HepG2 (cell line): ENCODE results near the gene VILL. TPM values are rescaled to one million over a fixed set of nuclear protein-coding genes. Genes with fewer than 3 reads are reported as not detected.

Experiments used
- PATZ1 ChIP-seq: sonication (generic); formaldehyde crosslinking; IDR thresholded peaks from 2 replicates; pipeline ENCODE4 v1.4.0; 2020; ENCODE audit warnings: missing genetic modification reagents
- TARDBP ChIP-seq: sonication (generic); formaldehyde crosslinking; IDR thresholded peaks from 2 replicates; pipeline ENCODE4 v1.8.0; 2022; ENCODE audit warnings: mild to moderate bottlenecking, missing genetic modification reagents
- TEAD2 ChIP-seq: sonication (generic); formaldehyde crosslinking; IDR thresholded peaks from 2 replicates; pipeline ENCODE4 v1.9.0; 2021; ENCODE audit warnings: missing genetic modification reagents
- ZBTB49 ChIP-seq: sonication (generic); formaldehyde crosslinking; IDR thresholded peaks from 2 replicates; pipeline ENCODE4 v1.4.0; 2020; ENCODE audit warnings: missing genetic modification reagents, borderline replicate concordance
- ZIK1 ChIP-seq: sonication (generic); formaldehyde crosslinking; IDR thresholded peaks from 2 replicates; pipeline ENCODE4 v1.5.0; 2020; ENCODE audit warnings: mild to moderate bottlenecking, low read depth, missing genetic modification reagents, borderline replicate concordance
- ZNF276 ChIP-seq: sonication (generic); formaldehyde crosslinking; IDR thresholded peaks from 2 replicates; pipeline ENCODE4 v1.4.0; 2020; ENCODE audit warnings: mild to moderate bottlenecking, low read depth, missing genetic modification reagents
- ZNF503 ChIP-seq: sonication (generic); formaldehyde crosslinking; IDR thresholded peaks from 2 replicates; pipeline ENCODE4 v1.4.0; 2020; ENCODE audit warnings: missing genetic modification reagents
- ZNF512 ChIP-seq: sonication (generic); formaldehyde crosslinking; IDR thresholded peaks from 2 replicates; pipeline ENCODE4 v1.4.0; 2020; ENCODE audit warnings: mild to moderate bottlenecking, missing genetic modification reagents
- ZNF562 ChIP-seq: sonication (generic); formaldehyde crosslinking; IDR thresholded peaks from 2 replicates; pipeline ENCODE4 v1.8.0; 2022; ENCODE audit warnings: missing genetic modification reagents, borderline replicate concordance
- ZNF639 ChIP-seq: conservative IDR thresholded peaks from 2 replicates; pipeline ENCODE4 v1.6.1; 2018; ENCODE audit warnings: missing genetic modification reagents
- ZNF781 ChIP-seq: sonication (generic); formaldehyde crosslinking; IDR thresholded peaks from 2 replicates; pipeline ENCODE4 v1.5.1; 2020; ENCODE audit warnings: borderline replicate concordance, mild to moderate bottlenecking, missing genetic modification reagents; ENCODE audit errors: not compliant biosample characterization
- polyA plus RNA-seq, 8 experiments: library from polyadenylated mRNA; depleted of rRNA in 3 of 8; stranded (reverse) in 7 of 8; unstranded in 1 of 8; fragments of >200 nt; fragmentation: Illumina TruSeq in 4 of 8; extraction: Trizol in 4 of 8; gene quantifications; 2 replicates each; pipeline versions ENCODE4 v1.2.1 to v1.2.3, GENCODE V29; 2011 to 2016; ENCODE audit warnings: low read depth in 4 of 8, missing spikeins in 1 of 8, mixed read lengths in 1 of 8; ENCODE audit not compliant: insufficient read depth in 1 of 8
- total RNA-seq, 5 experiments: library from RNA; depleted of rRNA; stranded (reverse); fragments of >200 nt; fragmentation: Illumina TruSeq; extraction: Trizol; gene quantifications; 2 replicates each; pipeline ENCODE4 v1.2.3, GENCODE V29; 2016; ENCODE audit warnings: low read depth in 1 of 5
- TF ChIP-seq, protein P1 (sequence below): sonication (generic); formaldehyde crosslinking; IDR thresholded peaks from 2 replicates; pipeline ENCODE4 v1.8.0; 2022; ENCODE audit warnings: low read depth, missing genetic modification reagents
- TF ChIP-seq, protein P2 (sequence below): sonication (generic); formaldehyde crosslinking; conservative IDR thresholded peaks from 2 replicates; pipeline ENCODE4 v1.8.0; 2022; ENCODE audit warnings: missing genetic modification reagents

The VILL gene
- total and polyA plus RNA-seq, 2 of the 13 experiments (the other 11 are each of a cell fraction or from before 2014, with no cell fraction given): 3.2 to 5.3 TPM

GRCh38 chr3:37964716-37965115 lies 25.9 kb upstream of the VILL start (continued):
- TF ChIP-seq ZNF639 (CRISPR knock-in tag) (no peak), ZIK1 (CRISPR knock-in tag) (no peak), TARDBP (CRISPR knock-in tag) (peak; percentile 45; the same call in 1 of the 2 replicates), ZNF276 (no peak), ZNF512 (no peak), ZNF503 (CRISPR knock-in tag) (no peak; the same call in 1 of the 2 replicates), ZNF562 (CRISPR knock-in tag) (no peak), TEAD2 (CRISPR knock-in tag) (no peak), ZBTB49 (no peak), PATZ1 (peak; percentile 57; the same call in 1 of the 2 replicates), ZNF781 (CRISPR knock-in tag) (no peak)
- TF ChIP-seq, protein P1, sequence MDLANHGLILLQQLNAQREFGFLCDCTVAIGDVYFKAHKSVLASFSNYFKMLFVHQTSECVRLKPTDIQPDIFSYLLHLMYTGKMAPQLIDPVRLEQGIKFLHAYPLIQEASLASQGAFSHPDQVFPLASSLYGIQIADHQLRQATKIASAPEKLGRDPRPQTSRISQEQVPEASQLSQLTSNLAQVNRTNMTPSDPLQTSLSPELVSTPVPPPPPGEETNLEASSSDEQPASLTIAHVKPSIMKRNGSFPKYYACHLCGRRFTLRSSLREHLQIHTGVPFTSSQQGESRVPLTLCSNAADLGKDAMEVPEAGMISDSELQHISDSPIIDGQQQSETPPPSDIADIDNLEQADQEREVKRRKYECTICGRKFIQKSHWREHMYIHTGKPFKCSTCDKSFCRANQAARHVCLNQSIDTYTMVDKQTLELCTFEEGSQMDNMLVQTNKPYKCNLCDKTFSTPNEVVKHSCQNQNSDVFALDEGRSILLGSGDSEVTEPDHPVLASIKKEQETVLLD: no peak
- TF ChIP-seq, protein P2, sequence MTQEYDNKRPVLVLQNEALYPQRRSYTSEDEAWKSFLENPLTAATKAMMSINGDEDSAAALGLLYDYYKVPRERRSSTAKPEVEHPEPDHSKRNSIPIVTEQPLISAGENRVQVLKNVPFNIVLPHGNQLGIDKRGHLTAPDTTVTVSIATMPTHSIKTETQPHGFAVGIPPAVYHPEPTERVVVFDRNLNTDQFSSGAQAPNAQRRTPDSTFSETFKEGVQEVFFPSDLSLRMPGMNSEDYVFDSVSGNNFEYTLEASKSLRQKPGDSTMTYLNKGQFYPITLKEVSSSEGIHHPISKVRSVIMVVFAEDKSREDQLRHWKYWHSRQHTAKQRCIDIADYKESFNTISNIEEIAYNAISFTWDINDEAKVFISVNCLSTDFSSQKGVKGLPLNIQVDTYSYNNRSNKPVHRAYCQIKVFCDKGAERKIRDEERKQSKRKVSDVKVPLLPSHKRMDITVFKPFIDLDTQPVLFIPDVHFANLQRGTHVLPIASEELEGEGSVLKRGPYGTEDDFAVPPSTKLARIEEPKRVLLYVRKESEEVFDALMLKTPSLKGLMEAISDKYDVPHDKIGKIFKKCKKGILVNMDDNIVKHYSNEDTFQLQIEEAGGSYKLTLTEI (CRISPR knock-in tag): no peak
